ENCODE measurements around the gene FAM161B. TPM values are rescaled to one million over a fixed set of nuclear protein-coding genes. Genes with fewer than 3 reads are reported as not detected.

The FAM161B gene
- total RNA-seq, 1 experiment from 2014 or later: 1.6 TPM

DNA sequence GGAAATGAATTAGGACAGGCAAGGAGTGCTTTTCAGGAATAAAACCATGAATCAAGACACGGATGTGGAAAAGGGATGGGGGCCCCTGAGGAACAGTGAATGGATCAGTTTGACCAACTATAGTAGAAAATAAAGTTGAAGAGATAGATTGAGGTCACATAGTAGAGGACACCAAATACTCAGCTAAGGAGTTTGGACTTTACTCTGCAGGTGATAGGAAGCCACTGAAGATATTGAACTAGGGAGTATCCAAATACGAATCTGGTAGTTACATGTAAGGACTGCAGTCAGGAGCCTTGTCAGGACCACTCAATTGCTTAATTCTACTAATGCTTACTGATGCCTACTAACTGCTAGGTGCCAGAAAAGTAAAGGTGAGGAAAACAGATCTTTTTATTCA, 48.8 kb upstream of the FAM161B start:
- ChIA-PET CTCF (no interaction called here), RAD21 (ENCODE audit: low non-redundant PET in 1 of 2, low total read pairs in 2 of 2, uncharacterized antibody in 2 of 2, unreplicated experiment in 2 of 2) (no interaction called here), POLR2A (no interaction called here)
- Histone ChIP-seq H3K79me2 (ENCODE audit: insufficient read depth, low read length) (no peaks in the 10 kb centered on the region), H3K4me3 (replicated peaks in 1 of 2; ENCODE audit: low read depth in 1 of 2, low read length in 2 of 2) (no peak overlapping the region), H4K20me1 (ENCODE audit: insufficient read depth) (no peaks in the 10 kb centered on the region), H3K27ac (ENCODE audit: low read depth, low read length) (no peak overlapping the region), H3K4me2 (ENCODE audit: low read length) (no peak overlapping the region), H3K36me3 (ENCODE audit: control insufficient read depth in 1 of 2, insufficient read depth in 2 of 2, low read length in 2 of 2) (peaks cover 0 to 4% of the 10 kb centered on the region in 2 experiments; a peak in 1 of 4 replicates), H3K9me2 (ENCODE audit: insufficient read depth) (no peaks in the 10 kb centered on the region), H3K27me3 (ENCODE audit: insufficient read depth, low read length) (no peaks in the 10 kb centered on the region), H3K4me1 (ENCODE audit: control insufficient read depth in 1 of 2, insufficient read depth in 2 of 2, low read length in 2 of 2) (no peaks in the 10 kb centered on the region), H2AFZ (ENCODE audit: low read depth, low read length, poor library complexity, severe bottlenecking) (no peak overlapping the region), H3K9ac (ENCODE audit: low read length) (no peak overlapping the region), H3K9me3 (ENCODE audit: control insufficient read depth in 1 of 2, insufficient read depth in 1 of 2, low read depth in 1 of 2, low read length in 2 of 2) (no peaks in the 10 kb centered on the region)
- TF ChIP-seq SRF (IDR thresholded peaks at IDR 0.05; ENCODE audit: low read depth) (no peak), ELF1 (IDR thresholded peaks at IDR 0.05; ENCODE audit: borderline replicate concordance, low read depth) (no peak), RAD21 (IDR thresholded peaks at IDR 0.05; ENCODE audit: low read depth) (no peak), ZNF274 (IDR thresholded peaks at IDR 0.05; ENCODE audit: low read depth, low read length) (no peak), TCF7L2 (IDR thresholded peaks at IDR 0.05; ENCODE audit: borderline replicate concordance, extremely low read depth, insufficient read depth, insufficient read length) (no peak), SP1 (IDR thresholded peaks at IDR 0.05; ENCODE audit: low read depth) (no peak), ZFX (IDR thresholded peaks at IDR 0.05) (no peak), JUND (IDR thresholded peaks at IDR 0.05) (no peak), EGR1 (IDR thresholded peaks at IDR 0.05; ENCODE audit: low read depth) (no peak), EZH2 (IDR thresholded peaks at IDR 0.05) (no peak), CEBPB (IDR thresholded peaks at IDR 0.05; ENCODE audit: low read depth) (no peak), SIN3A (IDR thresholded peaks at IDR 0.05; ENCODE audit: low read depth) (no peak), CBX3 (IDR thresholded peaks at IDR 0.05; ENCODE audit: low read depth) (no peak), FOSL1 (IDR thresholded peaks at IDR 0.05; ENCODE audit: low read depth) (no peak), EZH2phosphoT487 (IDR thresholded peaks at IDR 0.05; ENCODE audit: borderline replicate concordance) (no peak)
- TF ChIP-seq, protein P1, sequence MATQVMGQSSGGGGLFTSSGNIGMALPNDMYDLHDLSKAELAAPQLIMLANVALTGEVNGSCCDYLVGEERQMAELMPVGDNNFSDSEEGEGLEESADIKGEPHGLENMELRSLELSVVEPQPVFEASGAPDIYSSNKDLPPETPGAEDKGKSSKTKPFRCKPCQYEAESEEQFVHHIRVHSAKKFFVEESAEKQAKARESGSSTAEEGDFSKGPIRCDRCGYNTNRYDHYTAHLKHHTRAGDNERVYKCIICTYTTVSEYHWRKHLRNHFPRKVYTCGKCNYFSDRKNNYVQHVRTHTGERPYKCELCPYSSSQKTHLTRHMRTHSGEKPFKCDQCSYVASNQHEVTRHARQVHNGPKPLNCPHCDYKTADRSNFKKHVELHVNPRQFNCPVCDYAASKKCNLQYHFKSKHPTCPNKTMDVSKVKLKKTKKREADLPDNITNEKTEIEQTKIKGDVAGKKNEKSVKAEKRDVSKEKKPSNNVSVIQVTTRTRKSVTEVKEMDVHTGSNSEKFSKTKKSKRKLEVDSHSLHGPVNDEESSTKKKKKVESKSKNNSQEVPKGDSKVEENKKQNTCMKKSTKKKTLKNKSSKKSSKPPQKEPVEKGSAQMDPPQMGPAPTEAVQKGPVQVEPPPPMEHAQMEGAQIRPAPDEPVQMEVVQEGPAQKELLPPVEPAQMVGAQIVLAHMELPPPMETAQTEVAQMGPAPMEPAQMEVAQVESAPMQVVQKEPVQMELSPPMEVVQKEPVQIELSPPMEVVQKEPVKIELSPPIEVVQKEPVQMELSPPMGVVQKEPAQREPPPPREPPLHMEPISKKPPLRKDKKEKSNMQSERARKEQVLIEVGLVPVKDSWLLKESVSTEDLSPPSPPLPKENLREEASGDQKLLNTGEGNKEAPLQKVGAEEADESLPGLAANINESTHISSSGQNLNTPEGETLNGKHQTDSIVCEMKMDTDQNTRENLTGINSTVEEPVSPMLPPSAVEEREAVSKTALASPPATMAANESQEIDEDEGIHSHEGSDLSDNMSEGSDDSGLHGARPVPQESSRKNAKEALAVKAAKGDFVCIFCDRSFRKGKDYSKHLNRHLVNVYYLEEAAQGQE (IDR thresholded peaks at IDR 0.05; ENCODE audit: low read depth): no peak
- intact Hi-C loops (cut with micrococcal nuclease): no loop called here
- no TSS peak for BruUV-seq (replicated peaks)
- ATAC-seq (no peak), DNase-seq (ENCODE audit: low read depth, low spot score) (no peak)

All from HCT116 (cell line).